Colonic mucosa (tissue), 4 donors: ENCODE results near the gene RAB3C. TPM values are rescaled to one million over a fixed set of nuclear protein-coding genes. Genes with fewer than 3 reads are reported as not detected.

Experiments used
- DNase-seq: peaks from one replicate; pipeline ENCODE4 v3.0.0-alpha.2; 2020
- H3K27ac ChIP-seq: fragments of 200-600 bp; one replicate; pipeline ENCODE4 v1.8.0; 2021
- H3K27me3 ChIP-seq: fragments of 200-600 bp; one replicate; pipeline ENCODE4 v1.8.0; 2021
- H3K36me3 ChIP-seq: fragments of 200-600 bp; one replicate; pipeline ENCODE4 v1.8.0; 2021
- H3K4me1 ChIP-seq: fragments of 200-600 bp; one replicate; pipeline ENCODE4 v1.8.0; 2021; ENCODE audit warnings: mild to moderate bottlenecking
- H3K4me3 ChIP-seq: fragments of 200-600 bp; one replicate; pipeline ENCODE4 v1.8.0; 2021
- H3K9ac ChIP-seq, 2 donors: one replicate each; pipeline ENCODE4 v1.7.0; 2013; ENCODE audit warnings: control low read depth in 2 of 2, low read depth in 2 of 2, low read length in 2 of 2
- H3K9me3 ChIP-seq: fragments of 200-600 bp; one replicate; pipeline ENCODE4 v1.8.0; 2021
- CTCF ChIP-seq: fragments of 200-600 bp; IDR thresholded peaks from one replicate; pipeline ENCODE4 v1.8.0; 2022; ENCODE audit warnings: antibody characterized with exemption, mild to moderate bottlenecking
- intact Hi-C: fragments of 100-400 bp; cut with DNase I; formaldehyde crosslinking; loops from one replicate; pipeline ENCODE4 v1.14.1; 2022
- total RNA-seq, 2 donors: library from RNA; stranded (reverse); fragmentation: NEBNext Ultra II Directional in 1 of 2; extraction: Animal tissue kit (Norgen Biotek cat#: 25700) in 1 of 2; gene quantifications; one replicate each; pipeline ENCODE4 v1.2.1, GENCODE V29; 2021
- donor health status: healthy.
- donor health status: DM: no; HTN: no; CAD: no.
- donor health status: DM: no; HTN: no; CAD: no.

Gene RAB3C
- total RNA-seq, 2 donors from 2014 or later, result 1.1 to 1.2 TPM

GRCh38 chr5:58620336-58620735 lies 37.5 kb downstream of the RAB3C start:
- H3K27ac ChIP-seq, result no peak overlapping the region
- TF ChIP-seq CTCF, result no peak
- no peak for DNase-seq
- H3K36me3 ChIP-seq, result no peaks in the 10 kb centered on the region
- H3K4me3 ChIP-seq, result no peak overlapping the region
- H3K9me3 ChIP-seq, result no peaks in the 10 kb centered on the region
- intact Hi-C loops, result no loop called here
- no peaks in the 10 kb centered on the region for H3K27me3 ChIP-seq
- no peak overlapping the region for H3K9ac ChIP-seq
- H3K4me1 ChIP-seq, result no peaks in the 10 kb centered on the region

GRCh38 chr5:58622936-58623871 lies 40.3 kb downstream of the RAB3C start:
- no peaks in the 10 kb centered on the region for H3K36me3 ChIP-seq
- H3K27ac ChIP-seq, result no peak overlapping the region
- no peaks in the 10 kb centered on the region for H3K4me1 ChIP-seq
- intact Hi-C loops, result no loop called here
- no peak overlapping the region for H3K4me3 ChIP-seq
- H3K9me3 ChIP-seq, result no peaks in the 10 kb centered on the region
- no peaks in the 10 kb centered on the region for H3K27me3 ChIP-seq
- H3K9ac ChIP-seq, result no peak overlapping the region
- no peak for TF ChIP-seq CTCF
- no peak for DNase-seq

GRCh38 chr5:58628626-58629025 lies 45.8 kb downstream of the RAB3C start:
- H3K9ac ChIP-seq, result no peak overlapping the region
- H3K4me1 ChIP-seq, result peaks cover 5% of the 10 kb centered on the region
- H3K9me3 ChIP-seq, result no peaks in the 10 kb centered on the region
- no peaks in the 10 kb centered on the region for H3K36me3 ChIP-seq
- no peak for TF ChIP-seq CTCF
- DNase-seq, result peak; percentile 18
- no peak overlapping the region for H3K4me3 ChIP-seq
- H3K27me3 ChIP-seq, result no peaks in the 10 kb centered on the region
- no peak overlapping the region for H3K27ac ChIP-seq
- intact Hi-C loops, result no loop called here

GRCh38 chr5:58629271-58630159 lies 46.6 kb downstream of the RAB3C start:
- intact Hi-C loops, result no loop called here
- H3K4me3 ChIP-seq, result no peak overlapping the region
- H3K4me1 ChIP-seq, result peaks cover 5% of the 10 kb centered on the region
- H3K27me3 ChIP-seq, result no peaks in the 10 kb centered on the region
- no peaks in the 10 kb centered on the region for H3K36me3 ChIP-seq
- DNase-seq, result peak; percentile 64
- no peak for TF ChIP-seq CTCF
- H3K27ac ChIP-seq, result peak overlapping the region; percentile 75
- H3K9ac ChIP-seq, result no peak overlapping the region
- H3K9me3 ChIP-seq, result no peaks in the 10 kb centered on the region

- no peaks in the 10 kb centered on the region for H3K36me3 ChIP-seq
- H3K9ac ChIP-seq, result no peak overlapping the region
- no peak for DNase-seq
- H3K27ac ChIP-seq, result no peak overlapping the region
- H3K27me3 ChIP-seq, result no peaks in the 10 kb centered on the region
- H3K9me3 ChIP-seq, result no peaks in the 10 kb centered on the region
- intact Hi-C loops, result no loop called here
- H3K4me3 ChIP-seq, result no peak overlapping the region
- peaks cover 5% of the 10 kb centered on the region for H3K4me1 ChIP-seq
- TF ChIP-seq CTCF, result no peak
Measured at GRCh38 chr5:58631895-58632294, 49.0 kb downstream of the RAB3C start.
